GM19193 (cell line): Measurements from ENCODE around the gene IL18RAP.

Source experiments
- POLR2A ChIP-seq: IDR thresholded peaks from 4 replicates; pipeline ENCODE4 v1.6.1; 2011; ENCODE audit not compliant: insufficient read depth, insufficient read length; ENCODE audit errors: extremely low read depth

IL18RAP gene

GRCh38 chr2:102410952-102411351 lies 12.0 kb upstream of the IL18RAP start:
- no peak for TF ChIP-seq POLR2A

GRCh38 chr2:102412199-102412598 lies 10.8 kb upstream of the IL18RAP start:
- TF ChIP-seq POLR2A: no peak

DNA sequence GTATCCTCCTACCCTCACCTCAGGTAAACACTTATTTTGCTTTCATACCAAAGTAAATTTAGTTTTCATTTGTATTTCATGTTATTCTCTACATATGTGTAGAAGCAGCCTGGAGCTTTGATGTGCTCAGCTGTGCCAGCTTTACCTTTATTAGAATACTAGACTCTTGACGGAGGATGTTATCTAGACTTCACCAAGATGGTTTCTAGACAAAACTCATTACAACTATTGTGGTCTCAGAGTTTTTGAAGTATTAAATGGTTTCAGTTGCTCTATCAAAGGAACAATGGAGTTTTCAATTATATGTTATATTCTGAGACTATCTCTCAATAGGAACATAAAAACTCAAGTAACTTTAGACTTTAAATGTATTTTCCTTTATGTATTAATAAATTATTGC lies 5.0 kb upstream of the IL18RAP start:
- no peak for TF ChIP-seq POLR2A

GRCh38 chr2:102418421-102418961 lies 4.5 kb upstream of the IL18RAP start:
- TF ChIP-seq POLR2A: no peak

- no peak for TF ChIP-seq POLR2A
Measured at GRCh38 chr2:102420290-102420689, 2.7 kb upstream of the IL18RAP start.

DNA sequence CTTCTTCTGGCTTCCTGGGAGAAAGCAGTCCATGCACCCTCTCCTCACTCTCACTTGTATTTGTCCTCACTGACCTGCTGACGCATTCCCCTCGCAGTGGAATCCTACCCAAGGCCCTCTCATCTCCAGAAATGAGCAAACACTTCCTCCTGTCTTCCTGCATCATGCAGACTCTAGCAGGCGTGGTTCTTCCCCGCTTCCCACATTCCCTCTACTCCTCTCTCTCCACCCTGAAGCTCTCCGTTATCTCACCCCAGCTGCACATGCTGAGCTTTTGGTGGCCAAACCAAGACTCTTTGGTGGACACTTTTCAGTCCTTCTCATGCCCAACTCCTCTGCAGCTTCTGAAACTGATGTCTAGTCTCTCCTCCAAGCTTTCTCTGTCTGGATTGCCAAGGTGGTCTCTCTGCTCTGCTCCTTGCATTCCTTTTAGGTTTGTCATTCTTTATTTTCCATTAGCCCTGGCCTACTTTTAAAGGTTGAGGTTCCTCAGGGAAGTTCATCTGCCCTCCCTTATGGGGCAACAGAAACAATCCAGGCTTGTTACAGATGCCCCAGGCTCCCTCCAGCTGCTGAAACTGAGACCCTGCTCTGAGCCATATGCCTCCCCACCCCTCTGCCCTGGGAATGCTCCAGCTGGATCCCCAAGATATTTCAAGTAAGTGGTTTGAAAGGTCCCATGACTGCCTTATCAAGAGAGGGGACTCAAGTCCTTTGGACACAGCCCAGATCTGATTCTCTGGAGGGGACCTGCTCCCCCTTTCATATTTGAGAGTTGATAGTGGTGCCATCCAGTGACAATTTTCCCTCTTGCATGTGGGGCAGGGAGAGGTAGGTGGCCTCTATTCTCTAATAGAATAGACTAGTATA lies 835 bp upstream of the IL18RAP start:
- no peak for TF ChIP-seq POLR2A

DNA sequence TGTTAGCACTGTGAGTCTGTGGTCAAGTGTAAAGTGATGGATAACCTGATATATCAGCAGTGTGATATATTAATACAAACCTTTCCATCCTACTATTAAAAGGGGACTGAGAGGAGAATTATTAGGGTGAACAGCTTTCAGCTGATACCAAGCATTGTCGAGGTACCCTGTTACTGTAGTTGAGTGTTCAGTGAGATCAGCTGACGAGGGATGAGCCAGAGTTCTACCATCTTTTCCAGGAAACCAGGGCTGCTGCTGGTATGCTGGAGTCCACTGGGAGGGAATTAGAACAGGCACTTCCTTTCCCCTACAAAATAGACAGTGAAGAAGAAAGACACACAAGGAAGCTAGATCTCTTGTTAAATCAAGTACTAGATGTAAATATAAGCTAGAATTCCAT lies 408 bp downstream of the IL18RAP start:
- TF ChIP-seq POLR2A: no peak

DNA sequence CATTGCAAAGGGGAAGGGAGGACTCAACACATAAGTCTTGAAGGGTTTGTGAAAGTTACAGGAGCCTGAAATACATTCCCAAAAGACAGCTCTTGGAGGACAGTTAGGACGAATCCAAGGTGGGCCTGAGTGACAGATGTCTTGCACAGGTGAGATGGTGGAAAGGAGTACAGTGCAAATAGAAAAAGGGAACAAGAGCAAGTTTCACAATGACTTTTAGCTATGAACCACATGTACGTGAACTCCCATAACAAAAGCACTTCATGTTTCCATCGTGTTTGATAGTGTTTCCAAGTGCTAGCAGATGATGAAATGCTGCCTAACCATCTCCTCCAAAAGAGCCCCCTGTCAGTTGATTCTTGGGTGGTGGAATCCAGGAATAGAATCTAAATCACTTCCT lies 1.8 kb downstream of the IL18RAP start:
- no peak for TF ChIP-seq POLR2A

GRCh38 chr2:102425441-102426132 lies 2.6 kb downstream of the IL18RAP start:
- no peak for TF ChIP-seq POLR2A

DNA sequence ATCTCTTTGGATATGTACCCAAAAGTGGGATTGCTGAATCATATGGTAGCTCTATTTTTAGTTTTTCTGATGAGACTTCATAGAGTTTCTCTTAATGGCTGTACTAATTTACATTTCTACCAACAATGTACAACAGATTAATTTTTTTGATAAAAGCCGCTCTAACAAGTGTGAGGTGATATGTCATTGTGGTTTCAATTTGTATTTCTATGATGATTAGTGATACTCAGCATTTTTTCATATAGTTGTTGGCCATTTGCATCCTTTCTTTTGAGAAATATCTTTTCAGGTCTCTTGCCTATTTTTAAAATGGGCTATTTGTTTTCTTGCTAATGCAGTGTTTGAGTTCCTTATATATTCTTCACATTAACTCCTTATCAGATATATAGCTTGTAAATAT lies 4.3 kb downstream of the IL18RAP start:
- TF ChIP-seq POLR2A: no peak

DNA sequence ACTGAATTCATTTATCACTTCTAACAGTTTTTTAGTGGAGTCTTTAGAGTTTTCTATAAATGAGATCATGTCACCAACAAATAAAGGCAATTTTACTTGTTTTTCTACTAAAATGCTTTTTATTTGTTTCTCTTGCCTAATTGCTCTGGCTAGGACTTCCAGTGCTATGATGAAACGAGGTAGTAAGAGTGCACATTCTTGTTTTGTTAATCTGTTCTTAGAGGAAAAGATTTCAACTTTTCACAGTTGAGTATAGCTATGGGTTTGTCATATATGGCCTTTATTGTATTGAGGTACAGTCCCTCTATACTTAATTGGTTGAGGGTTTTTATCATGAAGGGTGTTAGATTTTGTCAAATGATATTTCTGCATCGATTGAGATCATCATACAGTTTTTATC lies 5.6 kb downstream of the IL18RAP start:
- no peak for TF ChIP-seq POLR2A

GRCh38 chr2:102432386-102432785 lies 9.4 kb downstream of the IL18RAP start:
- TF ChIP-seq POLR2A: no peak

DNA sequence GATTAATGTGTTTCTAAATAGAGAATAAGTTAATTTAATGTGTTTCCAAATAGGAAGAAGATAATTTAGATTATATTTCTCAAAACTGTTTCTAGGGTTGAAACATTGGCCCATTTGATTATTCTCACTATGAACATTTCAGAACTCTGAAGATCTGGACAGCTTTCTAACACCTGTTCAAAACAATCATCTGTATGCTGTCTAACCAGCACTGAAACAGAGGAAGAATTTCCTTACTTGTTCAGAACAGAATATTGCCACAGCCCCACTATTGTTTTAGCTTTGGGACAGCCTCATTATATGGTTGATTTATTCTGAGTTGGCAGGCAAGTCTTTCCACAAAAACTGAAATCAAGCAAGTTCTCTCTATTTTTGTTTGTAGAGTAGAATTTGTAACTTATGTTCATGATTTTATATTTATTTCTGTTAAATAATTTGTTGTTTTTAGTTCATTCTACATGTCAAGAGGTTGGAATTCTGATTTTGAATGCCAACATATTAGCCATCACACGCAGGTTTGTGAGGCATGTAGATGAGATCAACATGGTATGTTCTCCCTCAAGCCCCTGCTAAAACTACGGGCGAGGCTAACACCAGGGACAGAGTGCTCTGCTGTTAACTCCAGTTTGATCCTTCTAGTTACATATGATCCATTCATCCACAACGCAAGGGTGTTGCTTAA lies 11.2 kb downstream of the IL18RAP start:
- TF ChIP-seq POLR2A: no peak

DNA sequence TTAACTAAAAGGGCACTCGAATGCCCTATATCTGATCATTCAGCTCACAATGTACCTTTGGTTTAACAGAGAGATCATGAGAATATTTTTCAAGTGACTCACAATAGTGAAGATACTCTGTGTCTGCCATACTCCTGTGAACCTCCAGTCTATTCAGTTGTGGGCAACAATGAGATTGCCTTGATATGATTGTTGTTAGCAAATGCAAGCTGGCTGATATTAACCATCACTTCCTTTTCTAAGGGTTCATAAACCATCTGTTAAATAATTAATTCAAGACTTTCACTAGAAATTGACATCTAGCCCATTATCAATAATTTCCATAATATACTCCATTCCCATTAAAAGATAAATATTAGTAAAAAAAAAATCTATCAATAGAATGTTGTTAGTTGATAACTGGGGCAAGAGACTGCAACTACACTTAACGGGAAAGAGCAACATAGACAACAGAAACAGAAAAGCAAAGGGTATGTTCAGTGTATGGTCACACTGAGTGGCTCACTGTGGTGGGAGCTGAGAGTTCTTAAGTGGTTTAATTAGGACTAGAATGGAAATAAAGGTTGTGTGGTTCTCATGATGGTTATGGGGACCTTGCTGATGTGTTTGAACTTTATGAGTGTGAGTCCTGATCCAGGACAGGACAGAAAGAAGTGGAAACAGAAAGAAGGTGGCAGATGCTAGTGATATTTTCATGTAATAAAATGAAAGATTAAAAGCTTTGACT lies 11.9 kb downstream of the IL18RAP start:
- TF ChIP-seq POLR2A: no peak

GRCh38 chr2:102435741-102436140 lies 12.8 kb downstream of the IL18RAP start:
- TF ChIP-seq POLR2A: no peak
